Osteoblast (primary cell): ENCODE results near the gene P2RX3. TPM values are rescaled to one million over a fixed set of nuclear protein-coding genes. Genes with fewer than 3 reads are reported as not detected.

Source experiments
- DNase-seq: peaks from one replicate; pipeline ENCODE4 v3.0.0; 2011; ENCODE audit warnings: low spot score, mixed read lengths; ENCODE audit not compliant: insufficient read length; ENCODE audit errors: missing footprints
- H2AFZ ChIP-seq: 2 replicates; pipeline ENCODE4 v1.6.0; 2011; ENCODE audit warnings: mild to moderate bottlenecking, low read length
- H3K27ac ChIP-seq: 2 replicates; pipeline ENCODE4 v1.5.1; 2011; ENCODE audit warnings: mild to moderate bottlenecking, low read depth, low read length, moderate library complexity
- H3K27me3 ChIP-seq: 2 replicates; pipeline ENCODE4 v1.6.0; 2012; ENCODE audit warnings: mild to moderate bottlenecking, control low read depth, inconsistent platforms, low read length, moderate library complexity; ENCODE audit not compliant: insufficient read depth
- H3K36me3 ChIP-seq: 2 replicates; pipeline ENCODE4 v1.5.1; 2011; ENCODE audit warnings: mild to moderate bottlenecking, low read length, control low read depth, moderate library complexity; ENCODE audit not compliant: insufficient read depth
- H3K4me1 ChIP-seq: 2 replicates; pipeline ENCODE4 v1.5.1; 2011; ENCODE audit warnings: mild to moderate bottlenecking, low read length, control low read depth, moderate library complexity; ENCODE audit not compliant: insufficient read depth
- H3K4me2 ChIP-seq: 2 replicates; pipeline ENCODE4 v1.6.0; 2011; ENCODE audit warnings: mild to moderate bottlenecking, low read length; ENCODE audit not compliant: insufficient read depth
- H3K4me3 ChIP-seq: fragments of 200-600 bp; sonication (generic); 3 replicates; pipeline ENCODE4 v1.5.1; 2012; ENCODE audit warnings: mild to moderate bottlenecking, low read length, inconsistent platforms; ENCODE audit not compliant: insufficient read depth
- H3K79me2 ChIP-seq: 2 replicates; pipeline ENCODE4 v1.6.0; 2012; ENCODE audit warnings: mild to moderate bottlenecking, low read length, control low read depth, inconsistent platforms; ENCODE audit not compliant: insufficient read depth
- H3K9me3 ChIP-seq: 2 replicates; pipeline ENCODE4 v1.5.1; 2011; ENCODE audit warnings: low read depth, low read length, control low read depth
- H4K20me1 ChIP-seq: 2 replicates; pipeline ENCODE4 v1.6.0; 2012; ENCODE audit warnings: mild to moderate bottlenecking, low read length, control low read depth; ENCODE audit not compliant: insufficient read depth
- CTCF ChIP-seq: IDR thresholded peaks from 2 replicates; pipeline ENCODE4 v1.5.1; 2011; ENCODE audit warnings: mild to moderate bottlenecking, low read depth, low read length, moderate library complexity; ENCODE audit errors: extremely low read depth
- total RNA-seq: library from RNA; depleted of rRNA; stranded (reverse); fragments of >200 nt; gene quantifications from 2 replicates; pipeline ENCODE4 v1.2.3, GENCODE V29; 2012

Gene P2RX3
- total RNA-seq, 1 donor, result not detected

GRCh38 chr11:57391539-57391938, 53.4 kb downstream of the P2RX3 start:
- Histone ChIP-seq H3K4me1 (no peaks in the 10 kb centered on the region), H2AFZ (no peak overlapping the region), H3K27ac (no peak overlapping the region), H4K20me1 (no peaks in the 10 kb centered on the region), H3K4me2 (no peak overlapping the region), H3K9me3 (no peaks in the 10 kb centered on the region), H3K79me2 (no peaks in the 10 kb centered on the region), H3K36me3 (no peaks in the 10 kb centered on the region), H3K4me3 (no peak overlapping the region), H3K27me3 (peaks cover 6% of the 10 kb centered on the region)
- DNase-seq, result no peak
- no peak for TF ChIP-seq CTCF

DNA sequence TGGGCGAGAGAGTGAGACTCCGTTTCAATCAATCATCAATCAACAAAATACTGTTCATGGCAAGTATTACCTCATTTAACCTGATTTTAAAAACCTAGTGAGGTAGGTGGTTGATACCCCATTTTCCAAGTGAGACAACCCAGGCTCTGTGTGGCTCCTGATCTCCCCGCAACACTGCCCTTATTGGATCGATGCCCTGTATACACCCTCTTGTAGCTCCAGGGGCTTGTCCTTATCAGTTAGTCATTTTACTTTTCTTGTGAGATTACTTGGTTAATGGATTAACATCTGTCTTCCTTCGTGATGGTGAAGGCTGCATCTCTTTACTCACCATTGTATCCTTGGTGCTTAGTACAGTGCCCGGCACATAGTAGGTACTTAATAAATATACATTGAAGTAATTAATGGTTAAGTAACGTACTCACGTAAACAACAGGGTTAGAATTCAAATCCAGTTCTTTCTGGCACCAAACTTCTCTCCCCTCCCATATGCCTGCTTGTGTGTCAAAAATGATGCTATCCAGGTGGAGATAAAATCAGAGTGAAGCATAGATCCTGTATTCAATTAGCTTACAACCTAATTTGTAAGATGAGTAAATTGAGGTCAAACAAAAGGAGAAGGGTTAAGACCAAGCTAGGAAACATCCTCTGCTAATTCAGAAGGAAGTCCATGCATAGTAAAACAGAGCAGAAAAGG, 54.1 kb downstream of the P2RX3 start:
- no peak overlapping the region for H3K27ac ChIP-seq
- no peak for DNase-seq
- no peaks in the 10 kb centered on the region for H3K9me3 ChIP-seq
- H3K27me3 ChIP-seq, result peaks cover 6% of the 10 kb centered on the region
- no peaks in the 10 kb centered on the region for H3K79me2 ChIP-seq
- no peak overlapping the region for H2AFZ ChIP-seq
- no peaks in the 10 kb centered on the region for H3K36me3 ChIP-seq
- no peaks in the 10 kb centered on the region for H3K4me1 ChIP-seq
- no peaks in the 10 kb centered on the region for H4K20me1 ChIP-seq
- no peak for TF ChIP-seq CTCF
- H3K4me2 ChIP-seq, result no peak overlapping the region
- H3K4me3 ChIP-seq, result no peak overlapping the region

GRCh38 chr11:57392763-57393105, 54.6 kb downstream of the P2RX3 start:
- no peak for TF ChIP-seq CTCF
- no peaks in the 10 kb centered on the region for H3K4me1 ChIP-seq

GRCh38 chr11:57394203-57394965, 56.2 kb downstream of the P2RX3 start:
- no peaks in the 10 kb centered on the region for H3K79me2 ChIP-seq
- no peaks in the 10 kb centered on the region for H3K36me3 ChIP-seq
- H4K20me1 ChIP-seq, result no peaks in the 10 kb centered on the region
- no peak overlapping the region for H3K4me2 ChIP-seq
- no peak for TF ChIP-seq CTCF
- H3K27ac ChIP-seq, result no peak overlapping the region
- H3K27me3 ChIP-seq, result peaks cover 12% of the 10 kb centered on the region
- no peak overlapping the region for H2AFZ ChIP-seq
- no peak for DNase-seq
- no peak overlapping the region for H3K4me3 ChIP-seq
- H3K4me1 ChIP-seq, result no peaks in the 10 kb centered on the region
- H3K9me3 ChIP-seq, result no peaks in the 10 kb centered on the region

More at GRCh38 chr11:57392763-57393105, 54.6 kb downstream of the P2RX3 start:
- H3K27ac ChIP-seq, result no peak overlapping the region
- no peaks in the 10 kb centered on the region for H3K9me3 ChIP-seq
- H3K36me3 ChIP-seq, result no peaks in the 10 kb centered on the region
- H3K27me3 ChIP-seq, result peaks cover 6% of the 10 kb centered on the region
- DNase-seq, result no peak
- H3K4me2 ChIP-seq, result no peak overlapping the region
- no peak overlapping the region for H2AFZ ChIP-seq
- H3K4me3 ChIP-seq, result no peak overlapping the region
- no peaks in the 10 kb centered on the region for H3K79me2 ChIP-seq
- H4K20me1 ChIP-seq, result no peaks in the 10 kb centered on the region
